ENCODE measurements around the gene CLCN2.

GRCh38 chr3:184391266-184391665 is 29.9 kb upstream of the CLCN2 start:
- TF ChIP-seq CTCF (IDR thresholded peaks at IDR 0.05) = no peak
- no peak for TF ChIP-seq POLR2A (IDR thresholded peaks at IDR 0.05)

All from body of pancreas (tissue), 4 donors.